IPS DF 4.7 (cell line): ENCODE results near the gene ELMO1.

Source experiments
- DNase-seq: peaks from one replicate; pipeline ENCODE4 v3.0.0-alpha.2; 2013; ENCODE audit warnings: low spot score; ENCODE audit errors: extremely low read depth

The ELMO1 gene

DNA sequence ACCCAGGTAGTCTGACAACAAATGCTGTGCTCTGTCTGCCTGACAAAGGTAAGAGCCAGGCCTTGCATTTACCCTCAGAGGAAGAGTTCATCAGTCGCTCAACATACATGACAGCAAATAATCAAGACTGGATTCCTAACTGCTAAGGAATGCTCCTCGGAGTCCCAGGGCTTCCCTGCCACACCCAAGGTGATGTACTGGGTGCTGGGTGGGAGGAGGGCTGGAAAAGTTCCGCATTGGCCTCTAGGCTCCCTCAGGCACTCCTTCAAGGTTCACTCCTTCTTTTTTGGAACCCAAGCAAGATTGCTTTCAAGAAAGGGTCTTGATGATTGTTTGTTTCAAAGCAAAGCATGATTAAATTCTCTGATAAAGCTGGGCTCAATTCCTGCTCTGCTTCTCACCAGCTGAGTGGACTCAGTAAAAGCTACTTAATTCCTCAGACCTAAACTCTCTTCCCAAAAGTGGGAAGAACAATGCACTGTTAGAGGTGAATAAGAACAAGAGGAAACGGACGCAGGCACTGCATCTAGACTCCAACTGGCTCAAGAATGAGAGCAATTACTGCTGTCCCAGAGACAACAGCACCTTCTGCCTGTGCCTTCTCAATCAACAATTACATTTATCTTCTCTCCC is 173.5 kb downstream of the ELMO1 start:
- no peak for DNase-seq

- no peak for DNase-seq
Observed at GRCh38 chr7:37273891-37274290, 174.8 kb downstream of the ELMO1 start.

DNA sequence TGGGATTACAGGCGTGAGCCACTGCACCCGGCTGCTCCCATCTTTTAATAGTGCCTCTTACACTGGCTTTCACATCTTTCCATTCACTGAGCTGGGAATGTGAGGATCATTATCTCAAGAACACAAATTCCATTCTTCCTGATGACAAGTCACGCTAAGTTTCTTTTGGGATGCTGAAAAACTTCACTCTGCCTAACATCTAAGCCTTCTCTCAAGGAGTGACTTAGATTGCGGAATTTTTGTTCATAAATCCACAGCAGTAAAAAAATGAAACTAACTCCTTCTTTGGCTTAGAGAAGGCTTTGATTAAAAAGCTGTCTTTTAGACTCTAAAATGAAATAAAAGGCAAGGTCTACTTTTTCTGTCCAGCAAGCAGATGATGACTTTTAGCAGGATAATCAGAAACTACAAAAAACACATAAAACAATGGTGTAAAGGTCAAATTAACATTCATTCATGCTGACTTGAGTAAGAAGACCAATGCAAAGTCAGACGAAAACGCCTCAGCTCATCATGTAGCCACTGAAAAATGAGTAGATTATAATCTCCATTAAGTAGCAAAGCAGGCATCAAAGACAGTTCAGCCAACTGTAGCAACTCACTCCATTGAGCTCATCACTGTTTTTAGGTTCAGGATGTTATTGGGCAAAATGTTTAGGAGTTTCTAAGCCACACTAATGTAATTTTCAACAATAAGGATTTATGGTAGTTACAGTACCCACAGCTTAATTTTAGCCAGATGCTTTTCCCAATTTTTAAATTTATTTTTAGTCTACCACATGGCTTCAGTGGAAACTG is 178.8 kb downstream of the ELMO1 start:
- DNase-seq, result no peak

DNA sequence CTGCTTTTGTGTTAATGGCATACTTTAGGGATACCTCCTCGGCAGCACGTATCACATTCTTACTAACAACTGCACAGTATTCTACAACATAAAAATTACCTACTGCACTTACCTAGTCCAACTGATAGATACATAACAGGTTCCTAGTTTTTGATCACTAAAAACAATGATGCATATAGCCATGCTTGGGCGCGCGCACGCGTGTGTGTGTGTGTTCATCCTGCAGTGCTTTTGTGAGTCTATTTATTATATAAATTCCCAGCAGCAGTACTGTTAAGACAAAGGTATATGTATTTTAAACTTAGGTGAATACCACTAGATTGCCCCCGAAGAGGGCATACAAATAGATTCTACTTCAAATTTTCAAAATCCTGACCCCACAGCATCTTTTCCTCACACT is 181.4 kb downstream of the ELMO1 start:
- no peak for DNase-seq

- no peak for DNase-seq
Observed at GRCh38 chr7:37265876-37266275, 182.8 kb downstream of the ELMO1 start.

GRCh38 chr7:37265006-37265405 is 183.7 kb downstream of the ELMO1 start:
- DNase-seq, result no peak

DNA sequence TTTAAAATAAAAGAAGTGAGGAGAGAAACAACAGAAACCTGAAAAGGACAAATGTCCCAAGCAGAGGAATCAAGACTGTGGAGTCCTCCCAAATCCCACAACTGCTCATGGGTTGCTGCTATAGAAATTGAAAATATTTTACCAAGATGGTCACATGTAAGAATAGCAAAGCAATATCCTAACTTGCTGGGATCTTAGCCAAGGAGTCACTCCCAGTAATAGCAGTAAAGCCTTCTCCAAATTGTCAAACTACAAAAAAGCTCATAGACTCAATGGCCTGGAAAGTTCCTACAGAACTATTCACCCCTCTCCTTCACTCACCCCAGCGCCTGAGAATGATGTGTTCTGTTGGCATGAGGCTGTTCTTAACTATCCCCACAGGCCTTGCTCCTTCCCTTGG is 186.5 kb downstream of the ELMO1 start:
- DNase-seq, result no peak

GRCh38 chr7:37259319-37259821 is 189.3 kb downstream of the ELMO1 start:
- no peak for DNase-seq

DNA sequence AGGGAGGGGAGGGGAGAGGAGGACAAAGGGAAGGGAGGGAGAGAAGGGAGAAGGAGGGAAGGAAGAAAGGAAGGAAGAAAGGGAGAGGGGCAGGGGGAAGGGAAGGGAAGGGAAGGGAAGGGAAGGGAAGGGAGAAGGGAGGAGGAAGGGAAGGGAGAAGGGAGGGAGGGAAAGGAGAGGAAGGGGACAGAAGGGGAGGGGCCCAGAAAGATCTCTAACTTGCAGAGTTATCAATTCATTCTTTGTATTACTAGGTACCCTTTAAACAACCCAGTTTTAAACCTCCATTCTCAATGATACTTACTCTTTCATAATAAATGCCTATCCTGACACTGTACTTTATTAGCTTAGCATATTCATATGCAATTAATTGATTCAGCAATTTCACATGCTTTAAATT is 192.0 kb downstream of the ELMO1 start:
- DNase-seq, result no peak

DNA sequence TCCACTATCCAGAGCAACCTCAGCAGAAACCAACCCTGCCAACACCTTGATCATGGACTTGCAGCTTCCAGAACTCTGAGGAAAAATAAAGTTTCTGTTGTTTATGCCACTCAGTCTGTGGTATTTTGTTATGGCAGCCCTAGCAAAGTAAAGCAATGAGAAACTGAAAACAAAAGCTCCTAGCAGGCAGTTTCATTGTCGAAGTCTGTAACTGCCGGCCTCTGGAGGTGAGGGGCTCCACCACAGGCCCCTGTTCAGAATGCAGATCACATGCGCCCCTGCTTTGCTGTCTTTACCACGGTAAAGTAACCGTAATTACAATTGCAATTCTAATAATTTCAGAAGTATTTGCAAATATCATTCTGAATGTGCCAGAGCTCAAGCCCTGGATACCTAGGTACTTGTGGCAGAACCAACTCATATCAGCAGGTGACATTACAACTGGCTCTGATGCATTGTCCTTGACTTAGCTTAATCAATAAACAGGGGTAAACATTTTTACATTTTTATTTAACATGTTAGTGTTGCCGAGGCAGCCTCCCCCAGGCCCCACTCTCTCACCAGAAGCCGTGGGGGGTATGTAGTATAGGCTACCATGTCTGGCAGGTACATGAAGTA is 193.2 kb downstream of the ELMO1 start:
- no peak for DNase-seq

DNA sequence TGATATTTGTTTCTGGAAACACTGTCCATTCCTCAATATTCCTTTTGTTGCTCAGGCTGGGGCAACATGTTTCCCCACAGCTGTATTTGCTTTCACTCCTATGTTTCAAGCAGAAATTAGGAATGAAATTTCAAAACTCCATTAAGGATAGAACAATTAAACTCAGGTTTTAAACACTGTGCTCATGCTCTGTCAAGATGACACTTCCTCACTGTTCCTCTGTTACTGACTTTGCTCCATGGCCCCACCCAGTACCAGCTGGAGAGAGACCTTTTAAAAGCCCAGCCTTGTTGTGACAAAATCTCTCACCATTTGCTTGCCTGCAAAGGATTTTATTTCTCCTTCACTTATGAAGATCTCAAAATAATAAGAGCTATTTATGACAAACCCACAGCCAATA is 197.4 kb downstream of the ELMO1 start:
- DNase-seq, result no peak

- DNase-seq, result no peak
Observed at GRCh38 chr7:37249240-37249639, 199.4 kb downstream of the ELMO1 start.

- peak; percentile 95 for DNase-seq
Observed at GRCh38 chr7:37248396-37248861, 200.2 kb downstream of the ELMO1 start.

- DNase-seq, result no peak
Observed at GRCh38 chr7:37247861-37248260, 200.8 kb downstream of the ELMO1 start.

- DNase-seq, result no peak
Observed at GRCh38 chr7:37245590-37245989, 203.1 kb downstream of the ELMO1 start.

GRCh38 chr7:37236906-37237305 is 211.8 kb downstream of the ELMO1 start:
- no peak for DNase-seq

DNA sequence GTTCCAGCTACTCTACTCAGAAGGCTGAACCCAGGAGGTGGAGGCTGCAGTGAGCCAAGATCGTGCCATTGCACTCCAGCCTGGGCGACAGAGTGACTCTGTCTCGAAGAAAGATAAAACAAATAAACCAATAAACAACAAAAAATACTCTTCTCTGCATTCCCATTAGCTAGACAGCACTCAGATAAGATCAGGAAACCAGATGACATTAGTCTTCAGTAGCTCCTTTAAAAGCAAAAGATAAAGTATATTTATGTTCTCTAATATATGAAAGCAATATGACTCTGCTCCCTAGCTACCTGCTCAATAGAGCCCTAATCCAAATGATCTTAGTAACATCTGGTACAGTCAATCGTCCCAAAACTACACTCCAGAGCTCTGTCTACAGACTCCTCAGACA is 212.9 kb downstream of the ELMO1 start:
- no peak for DNase-seq

GRCh38 chr7:37234928-37235327 is 213.7 kb downstream of the ELMO1 start:
- DNase-seq, result no peak

- no peak for DNase-seq
Observed at GRCh38 chr7:37234334-37234733, 214.3 kb downstream of the ELMO1 start.

DNA sequence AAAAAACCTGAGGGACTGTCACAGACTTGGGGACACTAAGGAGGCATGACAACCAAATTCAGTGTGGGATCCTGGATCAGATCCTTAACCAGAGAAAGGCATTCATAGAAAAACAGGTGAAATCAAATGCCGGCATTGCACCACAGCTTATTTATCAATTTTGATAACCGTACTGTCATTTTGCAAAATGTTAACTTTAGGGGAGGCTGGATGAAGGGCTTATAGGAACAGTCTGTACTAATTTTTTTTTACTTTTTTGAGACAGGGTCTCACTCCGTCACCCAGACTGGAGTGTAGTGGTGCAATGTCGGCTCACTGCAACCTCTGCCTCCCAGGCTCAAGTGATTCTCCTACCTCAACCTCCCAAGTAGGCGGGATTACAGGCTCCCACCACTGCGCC is 217.1 kb downstream of the ELMO1 start:
- DNase-seq, result no peak

DNA sequence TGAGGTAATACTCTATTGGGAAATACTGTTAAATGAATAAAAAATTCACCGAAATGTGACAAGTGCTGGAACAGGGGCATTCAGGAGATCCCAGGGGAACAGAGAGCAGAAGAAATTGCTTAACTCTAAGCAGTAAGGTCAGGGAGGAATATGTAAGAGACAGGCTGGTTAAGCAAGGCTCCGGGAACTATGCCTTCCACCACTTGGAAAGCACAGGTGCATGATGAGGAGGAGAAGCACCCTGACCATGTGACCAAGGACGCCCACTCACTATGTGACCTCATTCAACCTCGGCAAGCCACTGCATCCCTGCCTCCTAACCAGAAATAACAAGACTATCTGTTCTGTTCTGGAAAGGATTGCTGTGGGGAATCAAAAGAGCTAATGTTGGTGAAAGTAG is 218.4 kb downstream of the ELMO1 start:
- DNase-seq, result no peak

DNA sequence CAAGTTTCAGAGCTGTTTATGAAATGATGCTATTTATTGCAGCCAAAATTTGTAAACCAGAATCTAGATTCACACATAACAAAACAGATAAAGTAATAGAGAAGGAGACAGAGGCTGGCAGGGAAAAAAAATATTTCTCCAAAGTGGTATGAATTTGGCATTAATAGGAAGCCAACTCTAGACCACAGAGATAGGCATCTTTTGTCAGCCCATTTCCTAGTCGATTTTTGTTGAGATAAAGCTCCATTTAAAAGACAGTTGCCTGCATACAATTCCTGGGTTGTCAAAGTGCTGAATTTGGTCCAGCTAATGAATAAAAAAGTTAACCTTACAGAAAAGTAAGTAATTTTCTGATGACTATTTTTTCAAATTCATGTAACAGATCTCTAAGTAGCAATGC is 219.3 kb downstream of the ELMO1 start:
- no peak for DNase-seq
